HUES48 (cell line): Measurements from ENCODE around the gene IGLL1.
"Not testable (repeated sequence)": the region's sequence is repeated elsewhere in the genome, so short reads cannot be mapped to it uniquely, and the experiment has no call there.

Source experiments
- H3K27ac ChIP-seq: one replicate; pipeline ENCODE4 v1.7.0; 2013; ENCODE audit warnings: low read depth, low read length, inconsistent platforms
- H3K27me3 ChIP-seq: 2 replicates; pipeline ENCODE4 v1.6.1; 2013; ENCODE audit warnings: mild to moderate bottlenecking, low read length; ENCODE audit not compliant: control insufficient read depth, insufficient read depth
- H3K36me3 ChIP-seq: 2 replicates; pipeline ENCODE4 v1.6.1; 2013; ENCODE audit warnings: low read length; ENCODE audit not compliant: control insufficient read depth, insufficient read depth
- H3K4me1 ChIP-seq: 2 replicates; pipeline ENCODE4 v1.6.1; 2013; ENCODE audit warnings: mild to moderate bottlenecking, low read length; ENCODE audit not compliant: control insufficient read depth, insufficient read depth
- H3K4me3 ChIP-seq: 2 replicates; pipeline ENCODE4 v1.5.1; 2013; ENCODE audit warnings: mild to moderate bottlenecking, low read depth, low read length
- H3K9ac ChIP-seq: 2 replicates; pipeline ENCODE4 v1.6.1; 2013; ENCODE audit warnings: mild to moderate bottlenecking, low read depth, low read length, moderate library complexity
- H3K9me3 ChIP-seq: 2 replicates; pipeline ENCODE4 v1.6.1; 2013; ENCODE audit warnings: low read length; ENCODE audit not compliant: control insufficient read depth, insufficient read depth

Gene IGLL1

DNA sequence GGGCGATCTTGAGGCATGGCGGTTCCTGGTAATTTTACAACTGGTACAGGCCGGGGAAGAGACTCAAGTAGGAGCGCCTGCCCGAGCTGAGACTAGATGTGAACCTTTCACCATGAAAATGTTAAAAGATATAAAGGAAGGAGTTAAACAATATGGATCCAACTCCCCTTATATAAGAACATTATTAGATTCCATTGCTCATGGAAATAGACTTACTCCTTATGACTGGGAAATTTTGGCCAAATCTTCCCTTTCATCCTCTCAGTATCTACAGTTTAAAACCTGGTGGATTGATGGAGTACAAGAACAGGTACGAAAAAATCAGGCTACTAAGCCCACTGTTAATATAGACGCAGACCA lies 40.3 kb downstream of the IGLL1 start:
- H3K4me3 ChIP-seq, H3K36me3 ChIP-seq, H3K9me3 ChIP-seq, H3K27ac ChIP-seq, H3K9ac ChIP-seq: not testable (repeated sequence)
- Histone ChIP-seq H3K4me1 (peaks cover 39% of the 10 kb centered on the region), H3K27me3 (peaks cover 15% of the 10 kb centered on the region)

DNA sequence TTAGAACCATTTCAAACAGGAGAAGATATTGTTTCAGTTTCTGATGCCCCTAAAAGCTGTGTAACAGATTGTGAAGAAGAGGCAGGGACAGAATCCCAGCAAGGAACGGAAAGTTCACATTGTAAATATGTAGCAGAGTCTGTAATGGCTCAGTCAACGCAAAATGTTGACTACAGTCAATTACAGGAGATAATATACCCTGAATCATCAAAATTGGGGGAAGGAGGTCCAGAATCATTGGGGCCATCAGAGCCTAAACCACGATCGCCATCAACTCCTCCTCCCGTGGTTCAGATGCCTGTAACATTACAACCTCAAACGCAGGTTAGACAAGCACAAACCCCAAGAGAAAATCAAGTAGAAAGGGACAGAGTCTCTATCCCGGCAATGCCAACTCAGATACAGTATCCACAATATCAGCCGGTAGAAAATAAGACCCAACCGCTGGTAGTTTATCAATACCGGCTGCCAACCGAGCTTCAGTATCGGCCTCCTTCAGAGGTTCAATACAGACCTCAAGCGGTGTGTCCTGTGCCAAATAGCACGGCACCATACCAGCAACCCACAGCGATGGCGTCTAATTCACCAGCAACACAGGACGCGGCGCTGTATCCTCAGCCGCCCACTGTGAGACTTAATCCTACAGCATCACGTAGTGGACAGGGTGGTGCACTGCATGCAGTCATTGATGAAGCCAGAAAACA lies 40.8 kb downstream of the IGLL1 start:
- Histone ChIP-seq H3K9ac (no peak overlapping the region), H3K36me3 (no peaks in the 10 kb centered on the region), H3K9me3 (no peaks in the 10 kb centered on the region), H3K4me1 (peaks cover 44% of the 10 kb centered on the region), H3K27ac (no peak overlapping the region), H3K4me3 (no peak overlapping the region), H3K27me3 (peaks cover 18% of the 10 kb centered on the region)

DNA sequence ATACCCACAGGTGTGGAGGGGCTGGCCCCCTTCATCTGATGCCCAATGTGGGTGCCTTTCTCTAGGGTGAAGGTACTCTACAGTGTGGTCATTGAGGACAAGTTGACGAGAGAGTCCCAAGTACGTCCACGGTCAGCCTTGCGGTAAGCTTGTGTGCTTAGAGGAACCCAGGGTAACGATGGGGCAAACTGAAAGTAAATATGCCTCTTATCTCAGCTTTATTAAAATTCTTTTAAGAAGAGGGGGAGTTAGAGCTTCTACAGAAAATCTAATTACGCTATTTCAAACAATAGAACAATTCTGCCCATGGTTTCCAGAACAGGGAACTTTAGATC lies 41.4 kb downstream of the IGLL1 start:
- peak overlapping the region; percentile 78 for H3K27ac ChIP-seq
- H3K9me3 ChIP-seq, H3K9ac ChIP-seq, H3K36me3 ChIP-seq: not testable (repeated sequence)
- peak overlapping the region; percentile 60; the same call in 1 of the 2 replicates for H3K4me3 ChIP-seq
- peaks cover 47% of the 10 kb centered on the region for H3K4me1 ChIP-seq
- H3K27me3 ChIP-seq = peaks cover 18% of the 10 kb centered on the region

DNA sequence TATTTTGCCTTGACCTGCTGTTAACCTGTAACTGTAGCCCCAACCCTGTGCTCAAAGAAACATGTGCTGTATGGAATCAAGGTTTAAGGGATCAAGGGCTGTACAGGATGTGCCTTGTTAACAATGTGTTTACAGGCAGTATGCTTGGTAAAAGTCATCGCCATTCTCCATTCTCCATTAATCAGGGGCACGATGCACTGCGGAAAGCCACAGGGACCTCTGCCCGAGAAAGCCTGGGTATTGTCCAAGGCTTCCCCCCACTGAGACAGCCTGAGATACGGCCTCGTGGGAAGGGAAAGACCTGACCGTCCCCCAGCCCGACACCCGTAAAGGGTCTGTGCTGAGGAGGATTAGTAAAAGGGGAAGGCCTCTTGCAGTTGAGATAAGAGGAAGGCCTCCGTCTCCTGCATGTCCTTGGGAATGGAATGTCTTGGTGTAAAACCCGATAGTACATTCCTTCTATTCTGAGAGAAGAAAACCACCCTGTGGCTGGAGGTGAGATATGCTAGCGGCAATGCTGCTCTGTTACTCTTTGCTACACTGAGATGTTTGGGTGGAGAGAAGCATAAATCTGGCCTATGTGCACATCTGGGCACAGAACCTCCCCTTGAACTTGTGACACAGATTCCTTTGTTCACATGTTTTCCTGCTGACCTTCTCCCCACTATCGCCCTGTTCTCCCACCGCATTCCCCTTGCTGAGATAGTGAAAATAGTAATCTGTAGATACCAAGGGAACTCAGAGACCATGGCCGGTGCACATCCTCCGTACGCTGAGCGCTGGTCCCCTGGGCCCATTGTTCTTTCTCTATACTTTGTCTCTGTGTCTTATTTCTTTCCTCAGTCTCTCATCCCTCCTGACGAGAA lies 42.0 kb downstream of the IGLL1 start:
- H3K27ac ChIP-seq = peak overlapping the region; percentile 78
- peaks cover 50% of the 10 kb centered on the region for H3K4me1 ChIP-seq

DNA sequence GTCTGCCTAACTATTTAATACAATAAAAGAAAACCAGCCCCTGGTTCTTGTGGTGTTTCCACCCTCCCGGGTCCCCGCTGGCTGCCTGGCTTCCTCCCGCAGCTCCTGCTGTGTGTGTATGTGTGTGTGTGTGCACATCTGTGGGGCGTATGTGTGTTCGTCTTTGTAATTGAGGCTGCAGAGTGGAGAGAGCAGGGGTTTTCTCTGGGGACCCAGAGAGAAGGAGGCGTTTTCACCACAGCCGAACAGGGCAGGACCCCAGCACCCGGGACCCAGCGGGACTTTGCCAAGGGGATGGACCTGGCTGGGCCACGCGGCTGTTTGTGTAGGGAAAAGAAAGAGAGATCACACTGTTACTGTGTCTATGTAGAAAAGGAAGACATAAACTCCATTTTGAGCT lies 42.7 kb downstream of the IGLL1 start:
- H3K9ac ChIP-seq = peak overlapping the region; percentile 55; the same call in 1 of the 2 replicates
- H3K36me3 ChIP-seq = no peaks in the 10 kb centered on the region
- H3K4me3 ChIP-seq = peak overlapping the region; percentile 60
- peaks cover 18% of the 10 kb centered on the region for H3K27me3 ChIP-seq
- peaks cover 53% of the 10 kb centered on the region for H3K4me1 ChIP-seq
- H3K9me3 ChIP-seq = no peaks in the 10 kb centered on the region
- H3K27ac ChIP-seq = peak overlapping the region; percentile 78

More for the DNA sequence above, 42.0 kb downstream of the IGLL1 start:
- not testable (repeated sequence) for H3K9me3 ChIP-seq, H3K36me3 ChIP-seq
- Histone ChIP-seq H3K4me3 (peak overlapping the region; percentile 60; the same call in 1 of the 2 replicates), H3K9ac (peak overlapping the region; percentile 55; the same call in 1 of the 2 replicates), H3K27me3 (peaks cover 18% of the 10 kb centered on the region)

DNA sequence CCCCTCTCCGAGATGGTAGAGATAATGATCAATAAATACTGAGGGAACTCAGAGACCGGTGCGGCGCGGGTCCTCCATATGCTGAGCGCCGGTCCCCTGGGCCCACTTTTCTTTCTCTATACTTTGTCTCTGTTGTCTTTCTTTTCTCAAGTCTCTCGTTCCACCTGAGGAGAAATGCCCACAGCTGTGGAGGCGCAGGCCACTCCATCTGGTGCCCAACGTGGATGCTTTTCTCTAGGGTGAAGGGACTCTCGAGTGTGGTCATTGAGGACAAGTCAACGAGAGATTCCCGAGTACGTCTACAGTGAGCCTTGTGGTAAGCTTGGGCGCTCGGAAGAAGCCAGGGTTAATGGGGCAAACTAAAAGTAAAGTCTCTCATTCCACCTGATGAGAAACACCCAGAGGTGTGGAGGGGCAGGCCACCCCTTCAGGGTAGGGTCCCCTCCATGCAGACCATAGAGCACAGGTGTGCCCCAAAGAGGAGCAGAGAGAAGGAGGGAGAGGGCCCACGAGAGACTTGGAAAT lies 43.2 kb downstream of the IGLL1 start:
- Histone ChIP-seq H3K9me3 (no peaks in the 10 kb centered on the region), H3K4me1 (peaks cover 56% of the 10 kb centered on the region), H3K27me3 (peaks cover 19% of the 10 kb centered on the region), H3K36me3 (no peaks in the 10 kb centered on the region), H3K27ac (peak overlapping the region; percentile 78), H3K4me3 (peak overlapping the region; percentile 60), H3K9ac (peak overlapping the region; percentile 55; the same call in 1 of the 2 replicates)

DNA sequence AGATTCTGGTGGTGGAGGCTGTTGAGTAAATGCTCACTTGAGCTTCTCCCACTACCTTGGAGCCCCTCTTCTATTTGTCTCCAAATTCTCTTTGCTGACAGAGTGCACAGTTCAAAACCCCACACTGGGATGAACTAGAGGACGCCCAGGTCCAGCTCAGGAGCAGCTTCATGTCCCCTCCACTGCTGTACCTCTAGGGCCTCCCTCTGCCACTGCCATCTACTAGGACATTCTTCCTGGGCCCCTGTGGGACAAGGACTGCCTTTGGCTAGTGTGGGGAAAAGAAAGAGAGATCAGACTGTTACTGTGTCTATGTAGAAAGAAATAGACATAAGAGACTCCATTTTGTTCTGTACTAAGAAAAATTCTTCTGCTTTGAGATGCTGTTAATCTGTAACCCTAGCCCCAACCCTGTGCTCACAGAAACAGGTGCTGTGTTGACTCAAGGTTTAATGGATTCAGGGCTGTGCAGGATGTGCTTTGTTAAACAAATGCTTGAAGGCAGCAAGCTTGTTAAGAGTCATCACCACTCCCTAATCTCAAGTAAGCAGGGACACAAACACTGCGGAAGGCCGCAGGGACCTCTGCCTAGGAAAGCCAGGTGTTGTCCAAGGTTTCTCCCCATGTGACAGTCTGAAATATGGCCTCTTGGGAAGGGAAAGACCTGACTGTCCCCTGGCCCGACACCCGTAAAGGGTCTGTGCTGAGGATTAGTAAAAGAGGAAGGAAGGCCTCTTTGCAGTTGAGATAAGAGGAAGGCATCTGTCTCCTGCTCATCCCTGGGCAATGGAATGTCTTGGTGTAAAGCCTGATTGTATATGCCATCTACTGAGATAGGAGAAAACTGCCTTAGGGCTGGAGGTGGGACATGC lies 44.1 kb downstream of the IGLL1 start:
- Histone ChIP-seq H3K27ac (peak overlapping the region; percentile 78), H3K27me3 (peaks cover 21% of the 10 kb centered on the region), H3K4me1 (peaks cover 56% of the 10 kb centered on the region), H3K4me3 (peak overlapping the region; percentile 43), H3K9ac (0 out of 2 replicates have a peak overlapping the region, but pooled peaks have one; percentile 37)
- H3K36me3 ChIP-seq, H3K9me3 ChIP-seq: not testable (repeated sequence)

DNA sequence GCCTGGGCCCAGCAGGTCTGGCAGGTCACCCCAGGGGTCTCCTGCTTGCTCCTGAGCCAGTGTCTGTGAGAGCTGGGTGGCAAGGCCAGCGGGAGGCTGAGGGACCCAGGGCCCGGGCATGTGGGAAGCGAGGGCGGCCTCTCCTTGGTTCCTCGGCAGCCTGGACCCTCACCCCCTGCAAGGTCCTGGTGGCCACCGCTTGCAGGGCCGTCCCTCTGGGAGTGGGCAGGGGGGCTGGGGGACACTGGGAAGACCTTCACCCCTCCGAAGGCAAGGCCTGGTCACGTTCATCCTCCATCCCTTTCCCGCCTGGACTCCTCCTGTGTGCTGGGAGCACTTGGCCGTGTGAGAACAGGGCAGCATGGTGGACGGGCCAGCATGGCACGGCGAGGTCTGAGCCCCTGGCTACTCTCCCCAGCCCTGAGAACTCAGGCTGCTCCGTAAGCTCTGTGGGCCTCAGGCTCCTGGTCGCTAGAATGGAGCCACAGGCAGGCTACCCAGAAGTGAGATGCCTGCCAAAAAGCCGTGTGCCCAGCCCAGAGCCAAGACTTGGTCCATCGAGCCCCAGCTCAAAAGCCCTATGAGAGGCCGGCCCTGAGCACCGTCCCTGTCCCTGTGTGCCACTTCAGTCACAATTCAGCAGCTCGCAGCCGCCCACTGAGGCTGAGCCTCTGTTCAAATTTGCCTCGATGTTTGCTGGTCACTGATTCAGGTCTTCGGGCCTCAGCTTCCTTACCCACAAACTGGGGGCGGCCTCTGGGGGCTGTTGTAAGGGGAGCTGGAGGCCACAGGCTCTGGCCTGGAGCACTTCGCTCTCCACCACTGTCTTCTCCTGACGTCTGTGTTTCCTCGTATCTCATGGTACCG lies 45.0 kb downstream of the IGLL1 start:
- Histone ChIP-seq H3K9me3 (no peaks in the 10 kb centered on the region), H3K27me3 (peaks cover 21% of the 10 kb centered on the region), H3K9ac (no peak overlapping the region; the same call in 1 of the 2 replicates), H3K27ac (peak overlapping the region; percentile 78), H3K36me3 (no peaks in the 10 kb centered on the region), H3K4me3 (no peak overlapping the region), H3K4me1 (peaks cover 56% of the 10 kb centered on the region)

DNA sequence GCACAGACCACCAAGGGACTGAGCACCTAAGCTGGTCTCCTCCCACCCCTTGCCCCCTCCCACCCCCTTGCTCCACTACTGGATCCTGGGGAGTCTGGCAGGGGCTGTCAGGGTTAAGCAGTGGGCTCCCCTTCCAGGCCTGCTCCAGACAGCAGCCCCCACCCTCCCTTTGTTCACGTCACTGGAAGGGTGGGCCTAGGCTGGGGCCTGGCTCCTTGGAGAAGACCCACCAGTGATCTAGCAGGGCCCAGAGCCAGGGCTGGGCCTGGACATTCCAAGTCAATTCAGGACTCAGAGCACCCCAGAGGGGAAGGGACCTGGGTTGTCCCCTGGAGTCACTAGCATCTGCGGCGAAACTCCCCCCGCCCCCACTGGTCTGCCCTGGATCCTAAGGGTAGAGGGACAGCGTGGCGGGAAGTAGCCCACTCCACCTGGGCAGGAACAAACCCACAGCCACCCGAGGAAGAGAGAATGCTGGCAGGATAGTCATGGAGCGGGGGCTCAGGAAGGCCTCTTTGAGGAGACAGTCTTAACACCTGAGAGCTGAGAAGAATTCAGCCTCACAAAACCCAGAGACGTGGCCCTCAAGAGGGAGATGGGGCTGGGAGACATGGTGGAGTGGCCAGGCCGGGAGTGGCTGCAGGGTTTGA lies 45.8 kb downstream of the IGLL1 start:
- Histone ChIP-seq H3K4me3 (no peak overlapping the region), H3K27ac (no peak overlapping the region), H3K4me1 (peaks cover 55% of the 10 kb centered on the region), H3K9me3 (no peaks in the 10 kb centered on the region), H3K36me3 (no peaks in the 10 kb centered on the region), H3K27me3 (peaks cover 21% of the 10 kb centered on the region), H3K9ac (no peak overlapping the region)
